PFSK-1 (cell line): Measurements from ENCODE around the gene ZNF407.

Experiments
- POLR2AphosphoS5 ChIP-seq: IDR thresholded peaks from 2 replicates; pipeline ENCODE4 v1.6.1; 2012; ENCODE audit warnings: low read depth, mild to moderate bottlenecking, control low read depth, low read length, moderate library complexity
- REST ChIP-seq, 2 experiments: IDR thresholded peaks; 2 replicates each; pipeline versions ENCODE4 v1.6.1 to v1.8.0; 2011 to 2012; ENCODE audit warnings: low read depth in 2 of 2, low read length in 2 of 2, control low read depth in 1 of 2, inconsistent platforms in 1 of 2, mild to moderate bottlenecking in 1 of 2, moderate library complexity in 1 of 2; ENCODE audit not compliant: insufficient read depth in 1 of 2
- SIN3A ChIP-seq: IDR thresholded peaks from 2 replicates; pipeline ENCODE4 v1.6.1; 2012; ENCODE audit warnings: mild to moderate bottlenecking, low read length, moderate library complexity, borderline replicate concordance; ENCODE audit not compliant: insufficient read depth
- TAF1 ChIP-seq: IDR thresholded peaks from 2 replicates; pipeline ENCODE4 v1.6.1; 2012; ENCODE audit warnings: low read length, control low read depth, borderline replicate concordance; ENCODE audit not compliant: insufficient read depth

- TF ChIP-seq POLR2AphosphoS5 (no peak), REST (IDR thresholded peaks at IDR 0.05; ENCODE audit: insufficient read depth in 1 of 2, low read depth in 2 of 2, low read length in 2 of 2) (no peak), TAF1 (no peak), SIN3A (no peak)
Measured at GRCh38 chr18:75024871-75025270, 427.2 kb downstream of the ZNF407 start.
